HepG2 (cell line): Measurements from ENCODE around the gene SPAG4. TPM values are rescaled to one million over a fixed set of nuclear protein-coding genes. Genes with fewer than 3 reads are reported as not detected.

Experiments
- ATAC-seq: fragments of 200-7000 bp; cut with Tn5 transposase; 3 replicates; pipeline ENCODE4 v1.9.1; 2020; ENCODE audit warnings: mild to moderate bottlenecking, moderate library complexity
- BruUV-seq: library from RNA; stranded (reverse); fragments of 400-500 nt; replicated peaks from 2 replicates; lab custom pipeline; 2021; lab: Mats Ljungman, UMichigan
- CTCF ChIA-PET: fragments of 300-600 bp; formaldehyde crosslinking; extraction: SDS; loops from one replicate; lab custom pipeline; 2021; ENCODE audit warnings: low total read pairs, inconsistent platforms, low intra/inter-chr PET ratio; lab: Yijun Ruan, JAX
- POLR2A ChIA-PET: fragments of 350-600 bp; sonication (Branson Sonifier 250); formaldehyde crosslinking; loops from one replicate; lab custom pipeline; 2020; ENCODE audit warnings: antibody characterized with exemption, inconsistent platforms; lab: Yijun Ruan, JAX
- DNase-seq: peaks from one replicate; pipeline ENCODE4 v3.0.0-alpha.2; 2015; ENCODE audit warnings: low spot score
- FAIRE-seq: peaks from 3 replicates; lab custom pipeline; 2011; peaks lifted over from hg19 to GRCh38; lab: Jason Lieb, UNC
- H2AFZ ChIP-seq: one replicate; pipeline ENCODE4 v1.6.1; 2011; ENCODE audit warnings: low read length, inconsistent platforms
- H3K27ac ChIP-seq: fragments of 300-600 bp; 3 replicates; pipeline ENCODE4 v1.8.0; 2011; ENCODE audit warnings: mixed run types, mild to moderate bottlenecking, mixed read lengths, low read length, inconsistent platforms; ENCODE audit not compliant: insufficient read depth; ENCODE audit errors: extremely low read length
- H3K27me3 ChIP-seq, 2 experiments: fragments of 200-600 bp in 1 of 2; 2 replicates in 1 of 2; 3 replicates in 1 of 2; pipeline versions ENCODE4 v1.6.0 to v1.8.0; 2011; ENCODE audit warnings: low read length in 2 of 2, mild to moderate bottlenecking in 2 of 2, moderate library complexity in 2 of 2, inconsistent platforms in 1 of 2; ENCODE audit not compliant: insufficient read depth in 2 of 2, control insufficient read depth in 1 of 2
- H3K36me3 ChIP-seq, 2 experiments: fragments of 200-600 bp in 1 of 2; replicated peaks in 1 of 2; 2 replicates in 1 of 2; 3 replicates in 1 of 2; pipeline versions ENCODE4 v1.5.1 to v1.8.0; 2011; ENCODE audit warnings: low read length in 2 of 2, inconsistent platforms in 1 of 2; ENCODE audit not compliant: insufficient read depth in 2 of 2, control insufficient read depth in 1 of 2
- H3K4me1 ChIP-seq: 2 replicates; pipeline ENCODE4 v1.5.1; 2012; ENCODE audit warnings: low read length, inconsistent platforms; ENCODE audit not compliant: insufficient read depth
- H3K4me2 ChIP-seq: 2 replicates; pipeline ENCODE4 v1.6.0; 2011; ENCODE audit warnings: low read depth, low read length, inconsistent platforms
- H3K4me3 ChIP-seq, 3 experiments: fragments of 200-600 bp in 1 of 3; sonication (generic), shearing (Covaris generic) in 1 of 3; replicated peaks in 1 of 3; 2 replicates each; pipeline ENCODE4 v1.5.1; 2011 to 2016; ENCODE audit warnings: low read length in 3 of 3, inconsistent platforms in 2 of 3, low read depth in 2 of 3, mild to moderate bottlenecking in 2 of 3, control low read depth in 1 of 3, mixed read lengths in 1 of 3; ENCODE audit not compliant: insufficient read depth in 1 of 3
- H3K79me2 ChIP-seq: one replicate; pipeline ENCODE4 v1.6.1; 2011; ENCODE audit warnings: low read length, inconsistent platforms; ENCODE audit not compliant: insufficient read depth
- H3K9ac ChIP-seq: 2 replicates; pipeline ENCODE4 v1.6.0; 2011; ENCODE audit warnings: mild to moderate bottlenecking, low read depth, low read length, inconsistent platforms; ENCODE audit not compliant: insufficient read depth
- H3K9me3 ChIP-seq: 2 replicates; pipeline ENCODE4 v1.5.1; 2012; ENCODE audit warnings: mild to moderate bottlenecking, low read length
- H4K20me1 ChIP-seq: 2 replicates; pipeline ENCODE4 v1.6.0; 2011; ENCODE audit warnings: inconsistent platforms, mild to moderate bottlenecking, low read length, moderate library complexity; ENCODE audit not compliant: insufficient read depth
- ERF ChIP-seq: IDR thresholded peaks from 2 replicates; pipeline ENCODE4 v1.6.1; 2018; ENCODE audit warnings: missing biosample characterization, missing genetic modification reagents
- ETV5 ChIP-seq: IDR thresholded peaks from 2 replicates; pipeline ENCODE4 v1.6.1; 2018; ENCODE audit warnings: missing biosample characterization, missing genetic modification reagents, inconsistent platforms, borderline replicate concordance
- IRX3 ChIP-seq: sonication (generic); formaldehyde crosslinking; IDR thresholded peaks from 2 replicates; pipeline ENCODE4 v1.8.1; 2023; ENCODE audit warnings: mild to moderate bottlenecking, low read depth, missing genetic modification reagents, borderline replicate concordance
- MXD4 ChIP-seq: IDR thresholded peaks from 2 replicates; pipeline ENCODE4 v1.6.1; 2016; ENCODE audit warnings: mild to moderate bottlenecking, missing biosample characterization, missing genetic modification reagents
- NFATC3 ChIP-seq: sonication (generic); formaldehyde crosslinking; IDR thresholded peaks from 2 replicates; pipeline ENCODE4 v1.5.1; 2020; ENCODE audit warnings: mild to moderate bottlenecking, missing genetic modification reagents
- SMAD9 ChIP-seq: sonication (generic); formaldehyde crosslinking; IDR thresholded peaks from 2 replicates; pipeline ENCODE4 v1.5.1; 2020; ENCODE audit warnings: mild to moderate bottlenecking, missing genetic modification reagents
- SSRP1 ChIP-seq: IDR thresholded peaks from 2 replicates; pipeline ENCODE4 v1.6.1; 2016; ENCODE audit warnings: control low read depth
- STAG1 ChIP-seq: sonication (generic); formaldehyde crosslinking; IDR thresholded peaks from 2 replicates; pipeline ENCODE4 v1.4.0; 2020; ENCODE audit warnings: missing genetic modification reagents
- TGIF2 ChIP-seq: IDR thresholded peaks from 2 replicates; pipeline ENCODE4 v1.6.1; 2016; ENCODE audit warnings: control low read depth, missing compliant biosample characterization
- ZFY ChIP-seq: sonication (generic); formaldehyde crosslinking; IDR thresholded peaks from 2 replicates; pipeline ENCODE4 v1.4.0; 2020; ENCODE audit warnings: missing genetic modification reagents
- ZNF260 ChIP-seq: sonication (generic); formaldehyde crosslinking; IDR thresholded peaks from 2 replicates; pipeline ENCODE4 v1.4.0; 2020; ENCODE audit warnings: missing genetic modification reagents, low read depth, mild to moderate bottlenecking, borderline replicate concordance
- ZNF337 ChIP-seq: sonication (generic); formaldehyde crosslinking; IDR thresholded peaks from 2 replicates; pipeline ENCODE4 v1.5.1; 2020; ENCODE audit warnings: missing genetic modification reagents, low read depth, mild to moderate bottlenecking, borderline replicate concordance
- ZNF367 ChIP-seq: sonication (generic); formaldehyde crosslinking; IDR thresholded peaks from 2 replicates; pipeline ENCODE4 v1.4.0; 2020; ENCODE audit warnings: missing genetic modification reagents, borderline replicate concordance
- ZNF431 ChIP-seq: sonication (generic); formaldehyde crosslinking; IDR thresholded peaks from 2 replicates; pipeline ENCODE4 v1.9.0; 2022; ENCODE audit warnings: missing genetic modification reagents, low read depth, mild to moderate bottlenecking, borderline replicate concordance
- WGBS: methylation state at CpG from one replicate; pipeline ENCODE4 v1.1.6; 2017; ENCODE audit warnings: low lambda C conversion rate; 5-methylcytosine and 5-hydroxymethylcytosine counted together
- in situ Hi-C: cut with HindIII; loops from 2 replicates; pipeline ENCODE4 v1.10.0; 2017; ENCODE audit warnings: low pct_unique_long_range_greater_than_20kb; ENCODE audit not compliant: extremely low pct_ligation_motif_present
- intact Hi-C: fragments of 100-400 bp; cut with micrococcal nuclease; formaldehyde crosslinking; loops from one replicate; pipeline ENCODE4 v1.10.0; 2022; ENCODE audit not compliant: unreplicated experiment
- polyA plus RNA-seq, 8 experiments: library from polyadenylated mRNA; depleted of rRNA in 3 of 8; stranded (reverse) in 7 of 8; unstranded in 1 of 8; fragments of >200 nt; fragmentation: Illumina TruSeq in 4 of 8; extraction: Trizol in 4 of 8; gene quantifications; 2 replicates each; pipeline versions ENCODE4 v1.2.1 to v1.2.3, GENCODE V29; 2011 to 2016; ENCODE audit warnings: low read depth in 4 of 8, missing spikeins in 1 of 8, mixed read lengths in 1 of 8; ENCODE audit not compliant: insufficient read depth in 1 of 8
- total RNA-seq, 5 experiments: library from RNA; depleted of rRNA; stranded (reverse); fragments of >200 nt; fragmentation: Illumina TruSeq; extraction: Trizol; gene quantifications; 2 replicates each; pipeline ENCODE4 v1.2.3, GENCODE V29; 2016; ENCODE audit warnings: low read depth in 1 of 5
- TF ChIP-seq, protein P1 (sequence below): sonication (generic); formaldehyde crosslinking; IDR thresholded peaks from 2 replicates; pipeline ENCODE4 v1.4.0; 2020; ENCODE audit warnings: missing genetic modification reagents
- TF ChIP-seq, protein P2 (sequence below): sonication (generic); formaldehyde crosslinking; IDR thresholded peaks from 2 replicates; pipeline ENCODE4 v1.5.1; 2020; ENCODE audit warnings: missing genetic modification reagents, mild to moderate bottlenecking, borderline replicate concordance

SPAG4 gene
- total and polyA plus RNA-seq, 2 of the 13 experiments (the other 11 are each of a cell fraction or from before 2014, with no cell fraction given): 5.8 to 137 TPM

DNA sequence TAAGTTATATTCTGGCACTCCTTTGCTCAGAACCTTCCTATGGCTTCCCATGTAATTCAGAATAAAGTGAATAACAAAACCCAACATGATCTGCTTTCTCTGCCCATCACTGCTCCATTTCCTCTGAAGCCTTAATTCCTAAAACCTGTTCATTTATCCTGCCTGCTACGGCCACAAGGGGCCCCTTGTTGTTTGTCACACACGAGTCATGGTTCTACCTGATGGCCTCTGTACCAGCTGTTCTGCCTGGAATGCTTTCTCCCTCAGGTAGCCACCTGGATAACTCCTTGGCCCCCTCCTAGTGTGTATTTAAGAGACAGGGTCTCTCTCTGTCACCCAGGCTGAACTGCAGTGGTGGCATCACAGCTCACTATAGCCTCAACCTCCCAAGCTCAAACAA, 47.0 kb upstream of the SPAG4 start:
- in situ Hi-C loops: no loop called here
- no peak overlapping the region for H3K9ac ChIP-seq
- H3K4me3 ChIP-seq: no peak overlapping the region
- intact Hi-C loops: loop anchor here (1.0 to 5.0 kb wide), 2 partner anchors 36 to 49 kb away; partner anchors contain the start of gene SPAG4
- ChIA-PET POLR2A (interaction anchor here (1.8 kb wide), 1 partner anchor 50 kb away, joined by 4 read pairs; no protein-coding TSS in a partner anchor), CTCF (interaction anchor here (1.0 to 1.5 kb wide), 3 partner anchors 35 to 51 kb away, joined by 3 to 5 read pairs (median 4); no protein-coding TSS in a partner anchor)
- DNase-seq (peak; percentile 78), ATAC-seq (peak; percentile 95), FAIRE-seq (peak; percentile 36)
- no peaks in the 10 kb centered on the region for H3K79me2 ChIP-seq
- no peak overlapping the region for H3K27ac ChIP-seq
- no peaks in the 10 kb centered on the region for H4K20me1 ChIP-seq
- H3K27me3 ChIP-seq: no peaks in the 10 kb centered on the region
- no peak overlapping the region for H2AFZ ChIP-seq
- WGBS: 2% methylated on average over 2 of the region's 2 CpGs
- H3K36me3 ChIP-seq: no peaks in the 10 kb centered on the region
- no peak overlapping the region for H3K4me2 ChIP-seq
- no peaks in the 10 kb centered on the region for H3K4me1 ChIP-seq
- H3K9me3 ChIP-seq: peaks cover 8% of the 10 kb centered on the region
- no TSS peak for BruUV-seq
- TF ChIP-seq ZNF260 (CRISPR knock-in tag) (no peak), SSRP1 (CRISPR knock-in tag) (no peak), TGIF2 (0 out of 2 replicates have a peak, but pooled peaks have one; percentile 47), ZNF337 (no peak), IRX3 (no peak), ETV5 (CRISPR knock-in tag) (peak; percentile 19; the same call in 1 of the 2 replicates), SMAD9 (CRISPR knock-in tag) (no peak), STAG1 (CRISPR knock-in tag) (peak; percentile 83), ERF (CRISPR knock-in tag) (0 out of 2 replicates have a peak, but pooled peaks have one; percentile 60), ZNF431 (no peak), ZFY (CRISPR knock-in tag) (no peak), MXD4 (CRISPR knock-in tag) (no peak), NFATC3 (CRISPR knock-in tag) (no peak), ZNF367 (CRISPR knock-in tag) (no peak)
- TF ChIP-seq, protein P1, sequence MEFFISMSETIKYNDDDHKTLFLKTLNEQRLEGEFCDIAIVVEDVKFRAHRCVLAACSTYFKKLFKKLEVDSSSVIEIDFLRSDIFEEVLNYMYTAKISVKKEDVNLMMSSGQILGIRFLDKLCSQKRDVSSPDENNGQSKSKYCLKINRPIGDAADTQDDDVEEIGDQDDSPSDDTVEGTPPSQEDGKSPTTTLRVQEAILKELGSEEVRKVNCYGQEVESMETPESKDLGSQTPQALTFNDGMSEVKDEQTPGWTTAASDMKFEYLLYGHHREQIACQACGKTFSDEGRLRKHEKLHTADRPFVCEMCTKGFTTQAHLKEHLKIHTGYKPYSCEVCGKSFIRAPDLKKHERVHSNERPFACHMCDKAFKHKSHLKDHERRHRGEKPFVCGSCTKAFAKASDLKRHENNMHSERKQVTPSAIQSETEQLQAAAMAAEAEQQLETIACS (CRISPR knock-in tag): no peak
- TF ChIP-seq, protein P2, sequence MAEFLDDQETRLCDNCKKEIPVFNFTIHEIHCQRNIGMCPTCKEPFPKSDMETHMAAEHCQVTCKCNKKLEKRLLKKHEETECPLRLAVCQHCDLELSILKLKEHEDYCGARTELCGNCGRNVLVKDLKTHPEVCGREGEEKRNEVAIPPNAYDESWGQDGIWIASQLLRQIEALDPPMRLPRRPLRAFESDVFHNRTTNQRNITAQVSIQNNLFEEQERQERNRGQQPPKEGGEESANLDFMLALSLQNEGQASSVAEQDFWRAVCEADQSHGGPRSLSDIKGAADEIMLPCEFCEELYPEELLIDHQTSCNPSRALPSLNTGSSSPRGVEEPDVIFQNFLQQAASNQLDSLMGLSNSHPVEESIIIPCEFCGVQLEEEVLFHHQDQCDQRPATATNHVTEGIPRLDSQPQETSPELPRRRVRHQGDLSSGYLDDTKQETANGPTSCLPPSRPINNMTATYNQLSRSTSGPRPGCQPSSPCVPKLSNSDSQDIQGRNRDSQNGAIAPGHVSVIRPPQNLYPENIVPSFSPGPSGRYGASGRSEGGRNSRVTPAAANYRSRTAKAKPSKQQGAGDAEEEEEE (CRISPR knock-in tag): no peak
